Measurements from ENCODE around the gene PSAPL1. TPM values are rescaled to one million over a fixed set of nuclear protein-coding genes. Genes with fewer than 3 reads are reported as not detected.

Gene PSAPL1
- total RNA-seq, 1 experiment from 2014 or later = not detected

DNA sequence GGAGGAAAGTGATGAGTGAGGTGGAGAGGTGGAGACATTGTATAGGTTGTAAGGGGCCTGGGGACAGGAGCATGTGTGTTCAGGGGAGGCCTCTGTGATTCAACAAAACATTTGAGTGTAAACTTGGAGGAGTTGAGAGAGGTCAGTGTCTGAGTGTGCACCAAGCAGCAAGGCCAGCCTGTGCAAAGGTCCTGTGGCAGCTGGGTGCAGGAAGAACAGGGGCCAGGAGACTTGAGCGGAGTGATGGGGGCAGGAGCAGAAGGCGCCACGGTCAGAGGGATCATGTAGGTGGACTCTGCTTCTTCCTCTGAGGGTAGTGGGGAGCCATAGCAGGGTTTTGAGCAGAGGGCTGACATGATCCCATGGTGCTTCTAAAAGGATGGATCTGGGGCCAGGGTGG lies 9.6 kb upstream of the PSAPL1 start:
- TF ChIP-seq TCF7L2 (IDR thresholded peaks at IDR 0.05; ENCODE audit: low read depth, low read length) = no peak
- TF ChIP-seq POLR2AphosphoS5 (IDR thresholded peaks at IDR 0.05; ENCODE audit: low read depth, low read length) = no peak
- no peak for TF ChIP-seq SIN3A (IDR thresholded peaks at IDR 0.05; ENCODE audit: borderline replicate concordance, insufficient read depth, low read depth, low read length)
- TF ChIP-seq, protein P1, sequence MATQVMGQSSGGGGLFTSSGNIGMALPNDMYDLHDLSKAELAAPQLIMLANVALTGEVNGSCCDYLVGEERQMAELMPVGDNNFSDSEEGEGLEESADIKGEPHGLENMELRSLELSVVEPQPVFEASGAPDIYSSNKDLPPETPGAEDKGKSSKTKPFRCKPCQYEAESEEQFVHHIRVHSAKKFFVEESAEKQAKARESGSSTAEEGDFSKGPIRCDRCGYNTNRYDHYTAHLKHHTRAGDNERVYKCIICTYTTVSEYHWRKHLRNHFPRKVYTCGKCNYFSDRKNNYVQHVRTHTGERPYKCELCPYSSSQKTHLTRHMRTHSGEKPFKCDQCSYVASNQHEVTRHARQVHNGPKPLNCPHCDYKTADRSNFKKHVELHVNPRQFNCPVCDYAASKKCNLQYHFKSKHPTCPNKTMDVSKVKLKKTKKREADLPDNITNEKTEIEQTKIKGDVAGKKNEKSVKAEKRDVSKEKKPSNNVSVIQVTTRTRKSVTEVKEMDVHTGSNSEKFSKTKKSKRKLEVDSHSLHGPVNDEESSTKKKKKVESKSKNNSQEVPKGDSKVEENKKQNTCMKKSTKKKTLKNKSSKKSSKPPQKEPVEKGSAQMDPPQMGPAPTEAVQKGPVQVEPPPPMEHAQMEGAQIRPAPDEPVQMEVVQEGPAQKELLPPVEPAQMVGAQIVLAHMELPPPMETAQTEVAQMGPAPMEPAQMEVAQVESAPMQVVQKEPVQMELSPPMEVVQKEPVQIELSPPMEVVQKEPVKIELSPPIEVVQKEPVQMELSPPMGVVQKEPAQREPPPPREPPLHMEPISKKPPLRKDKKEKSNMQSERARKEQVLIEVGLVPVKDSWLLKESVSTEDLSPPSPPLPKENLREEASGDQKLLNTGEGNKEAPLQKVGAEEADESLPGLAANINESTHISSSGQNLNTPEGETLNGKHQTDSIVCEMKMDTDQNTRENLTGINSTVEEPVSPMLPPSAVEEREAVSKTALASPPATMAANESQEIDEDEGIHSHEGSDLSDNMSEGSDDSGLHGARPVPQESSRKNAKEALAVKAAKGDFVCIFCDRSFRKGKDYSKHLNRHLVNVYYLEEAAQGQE (IDR thresholded peaks at IDR 0.05; ENCODE audit: insufficient read depth in 1 of 2, low read depth in 2 of 2, low read length in 1 of 2) = no peak
- TF ChIP-seq, protein P2, sequence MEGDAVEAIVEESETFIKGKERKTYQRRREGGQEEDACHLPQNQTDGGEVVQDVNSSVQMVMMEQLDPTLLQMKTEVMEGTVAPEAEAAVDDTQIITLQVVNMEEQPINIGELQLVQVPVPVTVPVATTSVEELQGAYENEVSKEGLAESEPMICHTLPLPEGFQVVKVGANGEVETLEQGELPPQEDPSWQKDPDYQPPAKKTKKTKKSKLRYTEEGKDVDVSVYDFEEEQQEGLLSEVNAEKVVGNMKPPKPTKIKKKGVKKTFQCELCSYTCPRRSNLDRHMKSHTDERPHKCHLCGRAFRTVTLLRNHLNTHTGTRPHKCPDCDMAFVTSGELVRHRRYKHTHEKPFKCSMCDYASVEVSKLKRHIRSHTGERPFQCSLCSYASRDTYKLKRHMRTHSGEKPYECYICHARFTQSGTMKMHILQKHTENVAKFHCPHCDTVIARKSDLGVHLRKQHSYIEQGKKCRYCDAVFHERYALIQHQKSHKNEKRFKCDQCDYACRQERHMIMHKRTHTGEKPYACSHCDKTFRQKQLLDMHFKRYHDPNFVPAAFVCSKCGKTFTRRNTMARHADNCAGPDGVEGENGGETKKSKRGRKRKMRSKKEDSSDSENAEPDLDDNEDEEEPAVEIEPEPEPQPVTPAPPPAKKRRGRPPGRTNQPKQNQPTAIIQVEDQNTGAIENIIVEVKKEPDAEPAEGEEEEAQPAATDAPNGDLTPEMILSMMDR (IDR thresholded peaks at IDR 0.05) = no peak
- in situ Hi-C loops (cut with HindIII; ENCODE audit: low pct_unique_long_range_greater_than_20kb, low sequenced_read_pairs) = no loop called here
- POLR2A ChIA-PET = no interaction called here

DNA sequence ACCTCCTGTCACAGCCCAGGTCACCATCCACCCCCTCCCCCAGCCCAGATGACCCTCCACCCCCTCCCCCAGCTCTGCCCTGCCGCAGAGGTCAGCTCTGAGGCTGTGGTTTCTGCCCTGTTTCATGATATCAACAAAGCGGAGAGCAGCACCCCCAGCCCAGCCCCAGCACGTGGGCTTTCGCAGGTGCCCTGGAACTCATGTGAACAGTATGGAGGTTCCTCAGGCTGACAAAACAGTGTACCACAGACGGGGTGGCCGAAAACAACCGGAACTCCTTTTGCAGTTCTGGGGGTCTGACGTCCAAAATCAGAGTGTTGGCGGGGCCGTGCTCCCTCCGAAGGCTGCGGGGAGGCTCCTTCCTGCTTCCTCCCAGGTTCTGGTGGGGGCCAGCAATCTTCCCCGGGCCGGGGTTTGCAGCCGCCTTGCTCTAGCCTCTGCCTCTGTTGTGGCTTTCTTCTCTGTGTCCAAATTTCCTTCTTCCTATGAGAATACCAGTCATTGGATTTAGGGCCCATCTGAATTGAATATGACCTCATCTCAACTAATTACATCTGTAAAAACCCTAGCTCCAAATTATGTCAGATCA lies 7.9 kb upstream of the PSAPL1 start:
- no peak for TF ChIP-seq POLR2AphosphoS5 (IDR thresholded peaks at IDR 0.05; ENCODE audit: low read depth, low read length)
- TF ChIP-seq, protein P1 (IDR thresholded peaks at IDR 0.05; ENCODE audit: insufficient read depth in 1 of 2, low read depth in 2 of 2, low read length in 1 of 2) = no peak
- no peak for TF ChIP-seq SIN3A (IDR thresholded peaks at IDR 0.05; ENCODE audit: borderline replicate concordance, insufficient read depth, low read depth, low read length)
- TF ChIP-seq TCF7L2 (IDR thresholded peaks at IDR 0.05; ENCODE audit: low read depth, low read length) = no peak
- TF ChIP-seq, protein P2 (IDR thresholded peaks at IDR 0.05) = no peak
- intact Hi-C loops (cut with micrococcal nuclease; ENCODE audit: unreplicated experiment) = no loop called here
- H3K9me3 ChIP-seq (ENCODE audit: control insufficient read depth, insufficient read depth, low read depth, low read length) = no peaks in the 10 kb centered on the region
- ATAC-seq = no peak
- in situ Hi-C loops (cut with HindIII; ENCODE audit: low pct_unique_long_range_greater_than_20kb, low sequenced_read_pairs) = no loop called here
- POLR2A ChIA-PET = no interaction called here
- no peaks in the 10 kb centered on the region for H3K36me3 ChIP-seq (ENCODE audit: control insufficient read depth, insufficient read depth, low read length)
- BruUV-seq (replicated peaks) = no TSS peak
- no peaks in the 10 kb centered on the region for H3K27me3 ChIP-seq (ENCODE audit: control insufficient read depth, insufficient read depth, low read length)
- DNase-seq (ENCODE audit: low read depth, low spot score) = no peak
- CTCF ChIA-PET = no interaction called here
- H3K4me1 ChIP-seq (ENCODE audit: control insufficient read depth, insufficient read depth, low read length) = no peaks in the 10 kb centered on the region
- no peak overlapping the region for H3K4me3 ChIP-seq (ENCODE audit: low read depth in 2 of 2, low read length in 2 of 2)
- no peak overlapping the region for H3K27ac ChIP-seq (ENCODE audit: low read length)

More for the DNA sequence above, 9.6 kb upstream of the PSAPL1 start:
- no peak overlapping the region for H3K27ac ChIP-seq (ENCODE audit: low read length)
- H3K9me3 ChIP-seq (ENCODE audit: control insufficient read depth, insufficient read depth, low read depth, low read length) = no peaks in the 10 kb centered on the region
- BruUV-seq (replicated peaks) = no TSS peak
- no peak overlapping the region for H3K4me3 ChIP-seq (ENCODE audit: low read depth in 2 of 2, low read length in 2 of 2)
- DNase-seq (ENCODE audit: low read depth, low spot score) (no peak), ATAC-seq (no peak)
- CTCF ChIA-PET = no interaction called here
- no peaks in the 10 kb centered on the region for H3K27me3 ChIP-seq (ENCODE audit: control insufficient read depth, insufficient read depth, low read length)
- H3K36me3 ChIP-seq (ENCODE audit: control insufficient read depth, insufficient read depth, low read length) = no peaks in the 10 kb centered on the region
- intact Hi-C loops (cut with micrococcal nuclease; ENCODE audit: unreplicated experiment) = no loop called here
- no peaks in the 10 kb centered on the region for H3K4me1 ChIP-seq (ENCODE audit: control insufficient read depth, insufficient read depth, low read length)
